ENCODE data around the gene DPYSL3.

DNA sequence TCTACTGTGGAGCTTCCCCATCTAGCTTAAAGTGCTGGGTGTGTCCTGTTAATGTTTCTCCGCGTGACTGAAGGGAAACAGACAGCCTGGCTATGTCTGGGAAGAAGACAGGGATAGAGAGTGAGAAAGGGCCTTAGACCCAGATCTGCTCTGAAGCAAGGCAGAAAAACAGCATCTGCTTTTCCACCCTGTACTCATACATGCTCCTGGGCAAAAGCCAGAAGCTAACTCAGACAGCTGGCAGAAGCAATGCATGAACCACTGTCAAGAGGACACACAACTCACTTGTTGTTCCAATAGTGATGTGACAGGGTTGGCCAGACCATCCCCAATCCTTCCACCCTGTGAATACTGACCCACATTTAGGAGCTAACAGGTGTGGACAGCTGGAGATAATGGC, 63.3 kb downstream of the DPYSL3 start:
- TF ChIP-seq, protein P1, sequence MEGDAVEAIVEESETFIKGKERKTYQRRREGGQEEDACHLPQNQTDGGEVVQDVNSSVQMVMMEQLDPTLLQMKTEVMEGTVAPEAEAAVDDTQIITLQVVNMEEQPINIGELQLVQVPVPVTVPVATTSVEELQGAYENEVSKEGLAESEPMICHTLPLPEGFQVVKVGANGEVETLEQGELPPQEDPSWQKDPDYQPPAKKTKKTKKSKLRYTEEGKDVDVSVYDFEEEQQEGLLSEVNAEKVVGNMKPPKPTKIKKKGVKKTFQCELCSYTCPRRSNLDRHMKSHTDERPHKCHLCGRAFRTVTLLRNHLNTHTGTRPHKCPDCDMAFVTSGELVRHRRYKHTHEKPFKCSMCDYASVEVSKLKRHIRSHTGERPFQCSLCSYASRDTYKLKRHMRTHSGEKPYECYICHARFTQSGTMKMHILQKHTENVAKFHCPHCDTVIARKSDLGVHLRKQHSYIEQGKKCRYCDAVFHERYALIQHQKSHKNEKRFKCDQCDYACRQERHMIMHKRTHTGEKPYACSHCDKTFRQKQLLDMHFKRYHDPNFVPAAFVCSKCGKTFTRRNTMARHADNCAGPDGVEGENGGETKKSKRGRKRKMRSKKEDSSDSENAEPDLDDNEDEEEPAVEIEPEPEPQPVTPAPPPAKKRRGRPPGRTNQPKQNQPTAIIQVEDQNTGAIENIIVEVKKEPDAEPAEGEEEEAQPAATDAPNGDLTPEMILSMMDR (conservative IDR thresholded peaks at IDR 0.05; ENCODE audit: low read depth, low read length) = no peak
- TF ChIP-seq EZH2 (IDR thresholded peaks at IDR 0.05; ENCODE audit: borderline replicate concordance, low read depth, low read length, poor library complexity, severe bottlenecking) = no peak
